Gastrocnemius medialis (tissue), 4 donors: Measurements from ENCODE around the gene LRRC59. TPM values are rescaled to one million over a fixed set of nuclear protein-coding genes. Genes with fewer than 3 reads are reported as not detected.

Experiments used
- ATAC-seq, 2 donors: fragments of 150-250 bp; one replicate each; pipeline ENCODE4 v1.9.1; 2016
- DNase-seq, 2 donors: peaks; one replicate each; pipeline ENCODE4 v3.0.0-alpha.2; 2019
- H3K27ac ChIP-seq, 4 donors: fragments of 200-600 bp; sonication (generic); 1 replicate in 1 of 4; 2 replicates in 3 of 4; pipeline ENCODE4 v1.5.1; 2016 to 2018; ENCODE audit warnings: mild to moderate bottlenecking in 2 of 4, moderate library complexity in 1 of 4
- H3K27me3 ChIP-seq, 3 donors: fragments of 200-600 bp; sonication (generic) in 2 of 3; 1 replicate in 1 of 3; 2 replicates in 2 of 3; pipeline versions ENCODE4 v1.5.1 to v1.6.0; 2016 to 2019; ENCODE audit warnings: mild to moderate bottlenecking in 1 of 3, moderate library complexity in 1 of 3
- H3K36me3 ChIP-seq, 2 donors: fragments of 200-600 bp; sonication (generic) in 1 of 2; one replicate each; pipeline ENCODE4 v1.5.1; 2017 to 2018
- H3K4me1 ChIP-seq, 2 donors: fragments of 200-600 bp; sonication (generic) in 1 of 2; one replicate each; pipeline ENCODE4 v1.5.1; 2016 to 2017; ENCODE audit warnings: mild to moderate bottlenecking in 2 of 2
- H3K4me3 ChIP-seq, 4 donors: fragments of 200-600 bp; sonication (generic) in 3 of 4; 1 replicate in 1 of 4; 2 replicates in 3 of 4; pipeline ENCODE4 v1.5.1; 2016 to 2019; ENCODE audit warnings: mild to moderate bottlenecking in 2 of 4
- H3K9me3 ChIP-seq, 3 donors: fragments of 200-600 bp; sonication (generic) in 2 of 3; 1 replicate in 1 of 3; 2 replicates in 2 of 3; pipeline ENCODE4 v1.5.1; 2016 to 2019
- POLR2A ChIP-seq, 2 donors: fragments of 450-650 bp; IDR thresholded peaks; one replicate each; pipeline ENCODE4 v1.6.1; 2017; ENCODE audit warnings: antibody characterized with exemption in 2 of 2, mild to moderate bottlenecking in 2 of 2, moderate library complexity in 2 of 2
- in situ Hi-C, 4 donors: fragments of 200-750 bp; cut with MboI; loops; one replicate each; pipeline versions ENCODE4 v1.15.0 to v1.8.0; 2017; ENCODE audit warnings: low sequenced_read_pairs in 4 of 4
- intact Hi-C: fragments of 100-400 bp; cut with DNase I; formaldehyde crosslinking; loops from one replicate; pipeline ENCODE4 v1.15.1; 2023; ENCODE audit warnings: low total_unique reads
- total RNA-seq, 4 donors: library from RNA; depleted of rRNA; stranded (reverse); fragments of >200 nt; gene quantifications; one replicate each; pipeline versions ENCODE4 v1.1.0 to v1.2.3, GENCODE V29; 2016
- TF ChIP-seq, protein P1 (sequence below), 5 experiments: fragments of 450-650 bp in 3 of 5; fragments of 200-600 bp in 2 of 5; sonication (generic) in 2 of 5; IDR thresholded peaks in 4 of 5; conservative IDR thresholded peaks in 1 of 5; 1 replicate in 4 of 5; 2 replicates in 1 of 5; pipeline ENCODE4 v1.5.1; 2016 to 2019; ENCODE audit warnings: antibody characterized with exemption in 5 of 5, mild to moderate bottlenecking in 3 of 5, moderate library complexity in 3 of 5

Gene LRRC59
- total RNA-seq, 4 donors from 2014 or later = 25.4 to 73.2 (median 55.8) TPM

DNA sequence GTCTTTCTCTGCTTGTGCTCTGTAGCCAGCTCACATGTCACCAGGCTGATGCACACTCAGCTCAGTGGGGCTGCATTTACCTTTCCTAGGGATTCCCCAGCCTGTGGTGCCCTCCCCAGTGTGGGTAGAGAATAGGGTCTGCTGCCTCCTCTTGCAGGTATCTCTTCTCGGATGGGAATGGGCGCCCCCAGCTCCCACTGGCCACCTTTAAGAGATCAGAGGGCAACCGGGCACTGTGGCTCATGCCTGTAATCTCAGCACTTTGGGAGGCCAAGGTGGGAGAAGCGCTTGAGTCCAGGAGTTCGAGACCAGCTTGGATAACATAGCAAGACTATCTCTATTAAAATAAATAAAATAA is 48.1 kb downstream of the LRRC59 start:
- DNase-seq (peak in 1 of 2 donors; percentile 2), ATAC-seq (no peak)
- Histone ChIP-seq H3K27me3 (no peaks in the 10 kb centered on the region), H3K36me3 (peaks cover 0 to 1% of the 10 kb centered on the region in 2 donors), H3K9me3 (no peaks in the 10 kb centered on the region), H3K4me3 (no peak overlapping the region), H3K4me1 (peaks cover 8 to 19% of the 10 kb centered on the region in 2 donors), H3K27ac (no peak overlapping the region)
- TF ChIP-seq POLR2A (IDR thresholded peaks at IDR 0.05) = no peak
- TF ChIP-seq, protein P1, sequence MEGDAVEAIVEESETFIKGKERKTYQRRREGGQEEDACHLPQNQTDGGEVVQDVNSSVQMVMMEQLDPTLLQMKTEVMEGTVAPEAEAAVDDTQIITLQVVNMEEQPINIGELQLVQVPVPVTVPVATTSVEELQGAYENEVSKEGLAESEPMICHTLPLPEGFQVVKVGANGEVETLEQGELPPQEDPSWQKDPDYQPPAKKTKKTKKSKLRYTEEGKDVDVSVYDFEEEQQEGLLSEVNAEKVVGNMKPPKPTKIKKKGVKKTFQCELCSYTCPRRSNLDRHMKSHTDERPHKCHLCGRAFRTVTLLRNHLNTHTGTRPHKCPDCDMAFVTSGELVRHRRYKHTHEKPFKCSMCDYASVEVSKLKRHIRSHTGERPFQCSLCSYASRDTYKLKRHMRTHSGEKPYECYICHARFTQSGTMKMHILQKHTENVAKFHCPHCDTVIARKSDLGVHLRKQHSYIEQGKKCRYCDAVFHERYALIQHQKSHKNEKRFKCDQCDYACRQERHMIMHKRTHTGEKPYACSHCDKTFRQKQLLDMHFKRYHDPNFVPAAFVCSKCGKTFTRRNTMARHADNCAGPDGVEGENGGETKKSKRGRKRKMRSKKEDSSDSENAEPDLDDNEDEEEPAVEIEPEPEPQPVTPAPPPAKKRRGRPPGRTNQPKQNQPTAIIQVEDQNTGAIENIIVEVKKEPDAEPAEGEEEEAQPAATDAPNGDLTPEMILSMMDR (IDR thresholded peaks at IDR 0.05 in 4 of 5, conservative IDR thresholded peaks at IDR 0.05 in 1 of 5) = no peak
- intact Hi-C loops (no loop called here), in situ Hi-C loops (no loop called here)

DNA sequence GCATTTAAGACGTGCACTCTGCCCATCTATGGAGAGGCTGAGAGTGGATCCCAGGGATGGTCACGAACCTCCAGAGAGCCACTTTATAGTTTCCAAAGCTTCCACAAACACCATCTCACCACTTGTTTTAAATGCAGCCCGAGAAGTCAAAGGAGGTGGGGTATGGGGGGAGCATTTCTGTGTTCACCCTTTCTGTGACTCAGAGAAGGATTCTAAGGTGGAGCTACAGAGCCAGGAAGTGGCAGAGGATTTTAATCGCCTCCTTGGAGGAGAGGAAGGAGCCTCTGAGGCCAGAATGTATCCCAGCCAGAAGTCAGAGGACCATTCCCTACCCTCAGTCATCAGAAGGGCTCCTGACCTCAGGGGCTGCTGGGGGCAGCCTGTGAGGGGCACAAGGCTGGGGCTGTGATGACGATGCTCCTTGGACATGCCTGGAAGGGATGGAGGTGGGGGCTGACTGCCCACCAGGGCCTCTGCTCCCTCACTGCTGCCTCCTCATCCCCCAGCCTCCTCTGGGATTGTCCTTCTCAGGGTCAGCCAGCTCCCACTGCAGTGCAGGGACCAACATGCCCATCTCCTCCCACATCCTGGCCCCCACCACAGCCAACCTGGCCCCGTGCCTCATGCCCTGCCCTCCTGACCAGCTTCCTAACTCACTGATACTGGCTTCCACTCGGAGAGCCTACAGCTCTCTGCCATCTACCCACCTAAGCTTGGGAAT is 48.6 kb downstream of the LRRC59 start:
- Histone ChIP-seq H3K4me1 (peaks cover 8 to 19% of the 10 kb centered on the region in 2 donors), H3K27me3 (no peaks in the 10 kb centered on the region), H3K27ac (no peak overlapping the region), H3K36me3 (no peaks in the 10 kb centered on the region), H3K4me3 (no peak overlapping the region), H3K9me3 (no peaks in the 10 kb centered on the region)
- ATAC-seq (no peak), DNase-seq (no peak)
- intact Hi-C loops = no loop called here
- in situ Hi-C loops = no loop called here
- TF ChIP-seq, protein P1 (IDR thresholded peaks at IDR 0.05 in 4 of 5, conservative IDR thresholded peaks at IDR 0.05 in 1 of 5) = no peak
- no peak for TF ChIP-seq POLR2A (IDR thresholded peaks at IDR 0.05)

DNA sequence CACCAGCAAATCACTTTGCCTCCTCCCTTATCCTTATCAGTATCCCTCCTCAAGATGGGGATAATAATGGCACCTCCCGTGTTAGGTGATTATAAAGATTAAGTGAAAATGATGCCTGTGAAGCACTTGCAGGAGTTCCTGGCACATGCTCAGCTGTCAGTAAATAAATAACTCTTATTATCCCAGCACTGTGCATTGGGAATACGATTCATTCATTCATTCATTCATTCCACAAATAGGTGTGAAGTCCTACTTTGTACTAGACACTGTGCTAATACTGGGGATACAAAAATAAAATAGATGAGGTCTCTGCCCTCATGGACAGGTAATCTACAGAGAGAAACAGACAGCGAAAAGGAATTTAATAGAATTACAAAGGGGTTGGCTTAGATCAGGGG is 49.4 kb downstream of the LRRC59 start:
- Histone ChIP-seq H3K4me3 (no peak overlapping the region), H3K4me1 (peaks cover 8 to 19% of the 10 kb centered on the region in 2 donors), H3K27ac (no peak overlapping the region), H3K36me3 (no peaks in the 10 kb centered on the region), H3K9me3 (no peaks in the 10 kb centered on the region), H3K27me3 (no peaks in the 10 kb centered on the region)
- TF ChIP-seq, protein P1 (IDR thresholded peaks at IDR 0.05 in 4 of 5, conservative IDR thresholded peaks at IDR 0.05 in 1 of 5) = no peak
- no peak for TF ChIP-seq POLR2A (IDR thresholded peaks at IDR 0.05)
- in situ Hi-C loops = no loop called here
- no peak for DNase-seq
- intact Hi-C loops = no loop called here
- no peak for ATAC-seq

DNA sequence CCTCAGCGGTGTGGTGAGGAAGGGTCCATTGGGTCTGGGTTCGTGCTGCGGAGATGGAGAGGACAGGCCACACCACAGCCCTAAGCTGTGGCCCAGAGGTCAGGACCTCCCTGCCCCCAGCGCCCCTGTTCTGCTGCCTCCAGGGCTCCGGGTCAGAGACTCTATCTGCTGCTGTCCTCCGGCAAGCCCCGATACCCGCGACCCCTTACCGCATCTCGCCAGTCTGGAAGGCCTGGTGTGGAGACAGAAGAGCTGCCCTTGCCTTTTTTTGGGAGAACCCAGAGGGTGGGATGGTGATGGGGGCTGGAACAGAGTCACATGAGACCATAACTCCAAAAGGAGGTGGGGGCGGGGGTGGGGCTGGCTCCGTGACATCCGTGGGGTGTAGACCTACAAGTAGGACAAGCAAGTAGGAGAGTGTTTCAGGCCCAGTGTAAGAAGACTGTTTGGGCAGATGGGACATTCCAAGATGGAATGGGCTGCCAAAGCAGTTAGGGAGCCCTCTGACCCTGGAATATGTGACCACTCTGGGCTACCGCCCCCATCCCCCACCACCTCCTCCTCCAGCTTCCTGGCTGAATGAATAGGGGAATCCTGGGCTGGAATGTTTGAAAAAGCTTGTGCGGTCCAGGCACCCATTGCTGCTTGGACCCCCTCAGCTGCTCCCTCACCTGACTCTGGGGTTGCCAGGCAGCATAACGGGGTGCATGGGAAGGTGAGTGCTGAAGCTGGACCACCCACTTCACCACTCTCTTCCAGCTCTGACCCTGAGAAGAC is 50.0 kb downstream of the LRRC59 start:
- ATAC-seq (no peak), DNase-seq (no peak)

More for the DNA sequence above, 50.0 kb downstream of the LRRC59 start:
- TF ChIP-seq, protein P1 (IDR thresholded peaks at IDR 0.05 in 4 of 5, conservative IDR thresholded peaks at IDR 0.05 in 1 of 5) = no peak
- TF ChIP-seq POLR2A (IDR thresholded peaks at IDR 0.05) = no peak
- in situ Hi-C loops (no loop called here), intact Hi-C loops (no loop called here)
- Histone ChIP-seq H3K4me1 (peaks cover 8 to 19% of the 10 kb centered on the region in 2 donors), H3K27me3 (no peaks in the 10 kb centered on the region), H3K4me3 (peak overlapping the region; percentile 76 to 89 (median 84)), H3K9me3 (no peaks in the 10 kb centered on the region), H3K36me3 (no peaks in the 10 kb centered on the region), H3K27ac (peak overlapping the region in 2 of 4 donors; percentile 69 to 76)
